Measurements from ENCODE around the gene PRF1.
"Not testable (repeated sequence)": the region's sequence is repeated elsewhere in the genome, so short reads cannot be mapped to it uniquely, and the experiment has no call there.

Gene PRF1

GRCh38 chr10:70602665-70603448 lies at the start of gene PRF1:
Gene PRF1 (minus strand): TSS chr10:70602741. CDS start chr10:70600902, 1,839 bp downstream.
- no peak for DNase-seq

GRCh38 chr10:70651661-70652060 lies 49.1 kb upstream of the PRF1 start:
- no peak for DNase-seq

GRCh38 chr10:70650718-70651117 lies 48.2 kb upstream of the PRF1 start:
- no peak for DNase-seq

GRCh38 chr10:70650104-70650503 lies 47.6 kb upstream of the PRF1 start:
- DNase-seq, result no peak

GRCh38 chr10:70649526-70649925 lies 47.0 kb upstream of the PRF1 start:
- DNase-seq, result no peak

- no peak for DNase-seq
These were observed 45.9 kb upstream of the PRF1 start for GRCh38 chr10:70648427-70648826.

GRCh38 chr10:70647086-70647485 lies 44.5 kb upstream of the PRF1 start:
- DNase-seq, result no peak

GRCh38 chr10:70644959-70645358 lies 42.4 kb upstream of the PRF1 start:
- not testable (repeated sequence) for DNase-seq

- DNase-seq, result not testable (repeated sequence)
These were observed 40.7 kb upstream of the PRF1 start for GRCh38 chr10:70643272-70643671.

GRCh38 chr10:70639640-70640383 lies 37.3 kb upstream of the PRF1 start:
- not testable (repeated sequence) for DNase-seq

- not testable (repeated sequence) for DNase-seq
These were observed 32.0 kb upstream of the PRF1 start for GRCh38 chr10:70634515-70634914.

GRCh38 chr10:70634011-70634410 lies 31.5 kb upstream of the PRF1 start:
- DNase-seq, result no peak

GRCh38 chr10:70631735-70632134 lies 29.2 kb upstream of the PRF1 start:
- DNase-seq, result not testable (repeated sequence)

GRCh38 chr10:70629338-70629737 lies 26.8 kb upstream of the PRF1 start:
- DNase-seq, result no peak

- DNase-seq, result no peak
These were observed 23.5 kb upstream of the PRF1 start for GRCh38 chr10:70626056-70626455.

GRCh38 chr10:70622981-70623844 lies 20.7 kb upstream of the PRF1 start:
- DNase-seq, result no peak

- DNase-seq, result no peak
These were observed 20.0 kb upstream of the PRF1 start for GRCh38 chr10:70622541-70622940.

- DNase-seq, result no peak
These were observed 19.1 kb upstream of the PRF1 start for GRCh38 chr10:70621503-70622078.

- DNase-seq, result no peak
These were observed 17.4 kb upstream of the PRF1 start for GRCh38 chr10:70620020-70620289.

- no peak for DNase-seq
These were observed 16.9 kb upstream of the PRF1 start for GRCh38 chr10:70619271-70620019.

- DNase-seq, result no peak
These were observed 16.1 kb upstream of the PRF1 start for GRCh38 chr10:70618663-70619062.
